Activated CD4-positive, alpha-beta memory T cell treated with anti-CD3 and anti-CD28 coated beads for 36 hours (primary cell): Measurements from ENCODE around the gene ALDH1L2. TPM values are rescaled to one million over a fixed set of nuclear protein-coding genes. Genes with fewer than 3 reads are reported as not detected.

Experiments
- CTCF ChIA-PET: fragments of 350-600 bp; sonication (Branson Sonifier 250); formaldehyde crosslinking; loops from one replicate; lab custom pipeline; 2021; ENCODE audit warnings: antibody characterized with exemption, inconsistent platforms; lab: Charles Lee
- POLR2A ChIA-PET: fragments of 350-600 bp; sonication (Branson Sonifier 250); formaldehyde crosslinking; loops from one replicate; lab custom pipeline; 2021; ENCODE audit warnings: antibody characterized with exemption; lab: Charles Lee
- DNase-seq: peaks from one replicate; pipeline ENCODE4 v3.0.0-alpha.2; 2020
- H3K27ac Mint-ChIP-seq: one replicate; pipeline ENCODE4 v1.8.0; 2021; ENCODE audit warnings: mixed read lengths
- H3K27me3 Mint-ChIP-seq: one replicate; pipeline ENCODE4 v1.8.0; 2021; ENCODE audit warnings: mixed read lengths
- H3K36me3 Mint-ChIP-seq: one replicate; pipeline ENCODE4 v1.8.0; 2021; ENCODE audit warnings: mixed read lengths
- H3K4me1 Mint-ChIP-seq: one replicate; pipeline ENCODE4 v1.8.0; 2021; ENCODE audit warnings: low read depth, mixed read lengths
- H3K4me3 Mint-ChIP-seq: one replicate; pipeline ENCODE4 v1.8.0; 2021; ENCODE audit warnings: mild to moderate bottlenecking, mixed read lengths
- H3K9me3 Mint-ChIP-seq: one replicate; pipeline ENCODE4 v1.8.0; 2021; ENCODE audit warnings: mixed read lengths
- intact Hi-C: fragments of 100-400 bp; cut with micrococcal nuclease; formaldehyde crosslinking; loops from one replicate; pipeline ENCODE4 v1.15.1; 2023
- total RNA-seq, 2 experiments: library from RNA; stranded (reverse); gene quantifications; one replicate each; pipeline ENCODE4 v1.2.3, GENCODE V29; 2021

Gene ALDH1L2
- total RNA-seq, 2 experiments from 2014 or later, result 4.3 to 4.8 TPM

DNA sequence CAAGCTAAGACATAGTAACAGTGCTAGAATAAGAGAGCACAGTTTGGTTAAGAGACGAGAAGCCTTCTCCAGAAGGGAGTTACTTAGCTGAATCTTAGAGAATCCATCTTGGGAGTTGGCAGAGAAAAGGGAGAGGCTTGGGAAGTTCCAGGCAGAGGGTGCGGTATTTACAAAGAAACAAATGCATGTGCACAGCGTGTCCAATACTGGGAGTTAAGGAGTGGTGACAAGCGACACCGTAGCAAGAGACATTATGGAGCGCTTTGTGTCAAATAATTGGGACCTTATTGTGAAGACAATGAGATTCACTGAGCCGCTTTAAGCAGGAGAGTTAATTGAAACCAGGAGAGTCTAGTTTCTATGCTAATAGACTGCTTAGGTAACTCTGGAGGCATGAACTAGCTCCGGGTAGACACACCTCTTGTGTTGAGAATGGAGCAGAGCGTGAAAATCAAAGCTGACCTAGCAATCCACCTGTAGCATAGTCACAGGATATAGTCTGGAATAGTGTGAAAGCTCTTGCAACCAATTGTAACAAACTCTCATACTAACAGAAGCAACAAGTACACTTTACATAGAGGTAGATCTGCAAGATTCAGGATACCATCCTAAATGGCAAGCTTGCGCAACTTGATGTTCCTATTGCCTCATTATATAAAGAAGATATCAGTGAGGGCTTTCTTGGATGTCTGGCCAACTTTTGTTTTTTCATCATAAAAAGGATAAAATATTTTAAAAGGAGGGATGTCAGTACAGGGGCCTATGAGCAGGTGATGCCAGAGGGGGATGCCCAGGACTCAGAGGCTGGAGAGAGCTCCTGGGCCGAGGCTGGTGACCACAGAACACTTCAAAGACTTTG, 5.3 kb downstream of the ALDH1L2 start:
- POLR2A ChIA-PET, result no interaction called here

GRCh38 chr12:105077435-105077834, 6.8 kb downstream of the ALDH1L2 start:
- ChIA-PET POLR2A (no interaction called here), CTCF (no interaction called here)
- intact Hi-C loops, result no loop called here
- DNase-seq, result no peak
- Mint-ChIP-seq H3K4me1 (no peaks in the 10 kb centered on the region), H3K27me3 (peaks cover 8% of the 10 kb centered on the region), H3K4me3 (no peak overlapping the region), H3K9me3 (no peaks in the 10 kb centered on the region), H3K36me3 (no peaks in the 10 kb centered on the region), H3K27ac (no peak overlapping the region)

More for the DNA sequence above, 5.3 kb downstream of the ALDH1L2 start:
- H3K27ac Mint-ChIP-seq, result no peak overlapping the region
- DNase-seq, result no peak
- intact Hi-C loops, result no loop called here
- no peaks in the 10 kb centered on the region for H3K9me3 Mint-ChIP-seq
- H3K4me3 Mint-ChIP-seq, result no peak overlapping the region
- H3K36me3 Mint-ChIP-seq, result no peaks in the 10 kb centered on the region
- H3K27me3 Mint-ChIP-seq, result peaks cover 21% of the 10 kb centered on the region
- CTCF ChIA-PET, result no interaction called here
- H3K4me1 Mint-ChIP-seq, result peaks cover 7% of the 10 kb centered on the region

- Mint-ChIP-seq H3K9me3 (no peaks in the 10 kb centered on the region), H3K27ac (no peak overlapping the region), H3K36me3 (no peaks in the 10 kb centered on the region), H3K4me3 (no peak overlapping the region), H3K4me1 (no peaks in the 10 kb centered on the region), H3K27me3 (peaks cover 4% of the 10 kb centered on the region)
- DNase-seq, result no peak
- POLR2A ChIA-PET, result no interaction called here
- CTCF ChIA-PET, result no interaction called here
- intact Hi-C loops, result no loop called here
These were observed 7.3 kb downstream of the ALDH1L2 start for GRCh38 chr12:105076913-105077312.

GRCh38 chr12:105076098-105076497, 8.2 kb downstream of the ALDH1L2 start:
- CTCF ChIA-PET, result no interaction called here
- Mint-ChIP-seq H3K27ac (no peak overlapping the region), H3K4me3 (no peak overlapping the region), H3K27me3 (peaks cover 4% of the 10 kb centered on the region), H3K9me3 (no peaks in the 10 kb centered on the region), H3K4me1 (no peaks in the 10 kb centered on the region), H3K36me3 (no peaks in the 10 kb centered on the region)
- DNase-seq, result no peak
- POLR2A ChIA-PET, result no interaction called here
- intact Hi-C loops, result no loop called here

GRCh38 chr12:105072888-105073488, 11.3 kb downstream of the ALDH1L2 start:
- POLR2A ChIA-PET, result no interaction called here
- no peaks in the 10 kb centered on the region for H3K36me3 Mint-ChIP-seq
- H3K4me1 Mint-ChIP-seq, result no peaks in the 10 kb centered on the region
- no peak overlapping the region for H3K27ac Mint-ChIP-seq
- H3K27me3 Mint-ChIP-seq, result no peaks in the 10 kb centered on the region
- H3K4me3 Mint-ChIP-seq, result no peak overlapping the region
- CTCF ChIA-PET, result no interaction called here
- no peaks in the 10 kb centered on the region for H3K9me3 Mint-ChIP-seq
- intact Hi-C loops, result no loop called here
- no peak for DNase-seq

- Mint-ChIP-seq H3K36me3 (no peaks in the 10 kb centered on the region), H3K4me3 (no peak overlapping the region), H3K27me3 (no peaks in the 10 kb centered on the region), H3K9me3 (no peaks in the 10 kb centered on the region), H3K27ac (no peak overlapping the region), H3K4me1 (no peaks in the 10 kb centered on the region)
- ChIA-PET CTCF (no interaction called here), POLR2A (interaction anchor here (0.6 to 0.9 kb wide), 2 partner anchors 12 to 436 kb away, joined by 3 to 4 read pairs; no protein-coding TSS in a partner anchor)
- intact Hi-C loops, result no loop called here
- no peak for DNase-seq
These were observed 12.3 kb downstream of the ALDH1L2 start for GRCh38 chr12:105071981-105072380.

- ChIA-PET POLR2A (no interaction called here), CTCF (interaction anchor here (0.6 to 2.2 kb wide), 3 partner anchors 10 to 688 kb away, joined by 3 to 8 read pairs (median 5); no protein-coding TSS in a partner anchor)
- no peak overlapping the region for H3K27ac Mint-ChIP-seq
- H3K36me3 Mint-ChIP-seq, result no peaks in the 10 kb centered on the region
- H3K27me3 Mint-ChIP-seq, result no peaks in the 10 kb centered on the region
- intact Hi-C loops, result no loop called here
- H3K4me3 Mint-ChIP-seq, result no peak overlapping the region
- no peak for DNase-seq
- no peaks in the 10 kb centered on the region for H3K9me3 Mint-ChIP-seq
- H3K4me1 Mint-ChIP-seq, result no peaks in the 10 kb centered on the region
These were observed 14.1 kb downstream of the ALDH1L2 start for GRCh38 chr12:105069936-105070702.

- Mint-ChIP-seq H3K36me3 (no peaks in the 10 kb centered on the region), H3K27ac (no peak overlapping the region), H3K4me1 (no peaks in the 10 kb centered on the region), H3K9me3 (no peaks in the 10 kb centered on the region), H3K27me3 (peaks cover 2% of the 10 kb centered on the region), H3K4me3 (no peak overlapping the region)
- intact Hi-C loops, result no loop called here
- POLR2A ChIA-PET, result no interaction called here
- no peak for DNase-seq
- CTCF ChIA-PET, result no interaction called here
These were observed 16.7 kb downstream of the ALDH1L2 start for GRCh38 chr12:105067511-105068031.

GRCh38 chr12:105064564-105065178, 19.6 kb downstream of the ALDH1L2 start:
- no peak overlapping the region for H3K4me3 Mint-ChIP-seq
- H3K27ac Mint-ChIP-seq, result no peak overlapping the region
- no peaks in the 10 kb centered on the region for H3K9me3 Mint-ChIP-seq
- DNase-seq, result no peak
- POLR2A ChIA-PET, result no interaction called here
- no peaks in the 10 kb centered on the region for H3K36me3 Mint-ChIP-seq
- intact Hi-C loops, result no loop called here
- H3K27me3 Mint-ChIP-seq, result peaks cover 2% of the 10 kb centered on the region
- CTCF ChIA-PET, result no interaction called here
- no peaks in the 10 kb centered on the region for H3K4me1 Mint-ChIP-seq

GRCh38 chr12:105060715-105061378, 23.4 kb downstream of the ALDH1L2 start:
- Mint-ChIP-seq H3K27ac (no peak overlapping the region), H3K4me3 (no peak overlapping the region), H3K9me3 (peaks cover 10% of the 10 kb centered on the region), H3K4me1 (peaks cover 5% of the 10 kb centered on the region), H3K27me3 (peaks cover 2% of the 10 kb centered on the region), H3K36me3 (peaks cover 2% of the 10 kb centered on the region)
- DNase-seq, result no peak
- POLR2A ChIA-PET, result no interaction called here
- intact Hi-C loops, result no loop called here
- CTCF ChIA-PET, result no interaction called here

DNA sequence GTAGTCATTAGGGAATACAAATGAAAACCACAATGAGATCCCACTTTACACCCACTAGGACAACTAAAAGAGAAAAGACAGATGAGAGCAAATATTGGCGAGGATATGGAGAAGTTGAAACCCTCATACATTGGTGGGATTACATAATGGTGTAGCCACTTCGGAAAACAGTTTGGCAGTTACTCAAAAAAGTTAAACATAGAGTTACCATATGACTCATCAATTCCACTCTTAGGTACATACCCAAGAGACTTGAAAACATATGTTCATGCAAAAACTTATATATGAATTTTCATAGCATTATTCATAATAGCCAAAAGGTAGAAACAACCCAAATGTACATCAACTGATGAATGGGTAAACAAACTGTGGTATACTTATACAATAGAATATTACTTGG, 27.1 kb downstream of the ALDH1L2 start:
- POLR2A ChIA-PET, result no interaction called here
- Mint-ChIP-seq H3K9me3 (peaks cover 21% of the 10 kb centered on the region), H3K27ac (no peak overlapping the region), H3K4me1 (peaks cover 5% of the 10 kb centered on the region), H3K4me3 (no peak overlapping the region), H3K36me3 (peaks cover 8% of the 10 kb centered on the region), H3K27me3 (no peaks in the 10 kb centered on the region)
- intact Hi-C loops, result loop anchor here (10.0 kb wide), 1 partner anchor 852 kb away; no protein-coding TSS in a partner anchor
- CTCF ChIA-PET, result interaction anchor here (8.7 kb wide), 1 partner anchor 675 kb away, joined by 81 read pairs; no protein-coding TSS in a partner anchor
- no peak for DNase-seq
